Stimulated activated CD8-positive, alpha-beta memory T cell treated with anti-CD3 and anti-CD28 coated beads, Interleukin-15, amount 100 ng/mL, for 1 hour (primary cell): ENCODE data around the gene PARL.

ENCODE experiments used
- DNase-seq: peaks from one replicate; pipeline ENCODE4 v3.0.0-alpha.2; 2020; ENCODE audit warnings: low read depth

Gene PARL

GRCh38 chr3:183854318-183855035 lies 30.2 kb downstream of the PARL start:
- DNase-seq = no peak

- no peak for DNase-seq
These were observed 38.9 kb downstream of the PARL start for GRCh38 chr3:183845608-183846288.

GRCh38 chr3:183845090-183845489 lies 39.6 kb downstream of the PARL start:
- DNase-seq = no peak

DNA sequence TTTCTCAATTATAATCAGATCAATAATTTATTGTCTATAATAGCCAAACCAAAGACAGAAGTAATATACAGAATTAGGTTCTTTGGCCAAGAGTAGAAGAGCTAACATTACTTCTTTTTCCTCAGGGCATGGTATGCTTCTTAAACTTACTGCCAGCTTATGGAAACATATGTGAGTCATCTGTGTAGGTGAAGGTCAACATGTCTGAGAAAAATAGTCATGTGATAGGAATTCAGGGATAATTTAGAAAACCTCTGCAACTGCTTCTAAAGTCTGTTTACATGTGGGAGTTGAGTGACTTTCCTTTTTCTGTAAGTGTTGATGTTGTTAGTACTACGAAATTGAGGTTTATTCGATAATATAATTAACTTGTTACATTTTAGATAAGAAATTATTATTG lies 40.1 kb downstream of the PARL start:
- no peak for DNase-seq

- no peak for DNase-seq
These were observed 44.9 kb downstream of the PARL start for GRCh38 chr3:183839751-183840150.

- no peak for DNase-seq
These were observed 46.8 kb downstream of the PARL start for GRCh38 chr3:183837894-183838293.

- no peak for DNase-seq
These were observed 47.3 kb downstream of the PARL start for GRCh38 chr3:183837390-183837789.

GRCh38 chr3:183833516-183833915 lies 51.2 kb downstream of the PARL start:
- no peak for DNase-seq

DNA sequence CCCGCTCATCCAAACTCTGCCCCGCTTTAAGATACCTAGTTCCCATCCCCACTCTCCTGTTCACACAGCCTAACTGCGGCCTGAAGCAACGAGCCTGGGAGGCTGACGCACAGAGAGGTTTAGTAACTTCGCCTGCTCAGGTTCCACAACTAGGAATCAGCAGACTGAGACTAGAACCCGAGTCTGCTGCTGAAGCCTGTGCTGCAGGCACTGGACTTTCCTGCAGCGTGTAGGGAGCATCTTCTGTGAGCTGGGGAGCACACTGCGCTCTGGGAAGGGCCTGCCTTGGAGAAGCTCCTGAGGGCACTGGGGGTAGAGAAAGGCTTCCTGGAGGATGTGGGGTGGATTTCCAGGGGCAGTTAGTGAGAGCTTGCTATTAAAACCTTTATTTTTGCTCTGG lies 54.5 kb downstream of the PARL start:
- DNase-seq = no peak

GRCh38 chr3:183829466-183829865 lies 55.2 kb downstream of the PARL start:
- no peak for DNase-seq

DNA sequence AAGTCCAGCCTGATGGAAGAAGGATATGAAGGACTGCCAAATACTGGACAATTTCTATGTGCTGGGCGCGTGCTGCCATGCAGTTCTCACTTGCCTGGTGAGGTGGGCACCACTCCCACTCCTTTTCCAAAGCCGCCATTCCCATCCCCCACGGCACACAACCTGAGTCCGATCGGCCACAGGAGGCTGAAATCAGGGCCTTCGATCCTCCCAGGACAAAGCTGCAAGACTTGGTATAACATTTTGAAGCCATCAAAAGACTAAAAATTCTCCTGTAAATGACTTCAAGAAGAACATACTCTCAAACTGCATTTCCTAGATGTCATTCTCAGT lies 56.2 kb downstream of the PARL start:
- no peak for DNase-seq

DNA sequence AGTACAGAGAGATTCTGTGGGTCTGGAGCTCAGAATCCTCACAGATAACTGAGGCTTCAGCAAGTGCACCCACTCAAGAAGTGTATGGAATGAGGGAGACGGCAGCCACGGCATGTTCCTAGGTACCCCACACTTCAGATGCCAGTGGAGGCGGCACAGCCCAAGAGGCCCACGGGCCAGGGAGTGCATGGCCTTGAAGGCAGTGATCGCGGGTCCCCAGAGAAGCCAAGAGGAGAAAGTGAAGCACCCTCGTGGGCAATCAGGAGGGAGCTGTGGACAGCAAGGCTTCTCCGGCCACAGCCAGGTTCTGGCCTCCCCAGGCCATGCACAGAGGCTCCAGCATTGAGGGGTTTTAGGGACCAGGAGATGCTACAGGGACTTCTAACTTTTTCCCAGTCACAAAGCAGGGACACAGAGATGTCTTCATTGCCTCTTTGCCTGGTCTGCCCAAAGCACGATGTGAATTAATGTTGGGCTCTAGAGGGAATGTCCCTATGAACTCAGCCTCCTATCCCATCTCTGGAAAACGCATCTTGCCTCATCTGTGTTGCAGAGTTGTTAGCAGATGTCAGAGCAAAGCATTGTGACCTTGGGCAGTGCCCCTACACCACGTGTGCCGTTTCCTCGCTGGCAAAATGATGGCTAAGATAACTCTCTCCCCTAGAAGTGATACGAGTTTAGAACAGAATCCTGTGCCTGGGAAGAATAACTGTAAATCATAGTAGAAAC lies 56.7 kb downstream of the PARL start:
- DNase-seq = no peak

- DNase-seq = no peak
These were observed 58.0 kb downstream of the PARL start for GRCh38 chr3:183826448-183827250.

DNA sequence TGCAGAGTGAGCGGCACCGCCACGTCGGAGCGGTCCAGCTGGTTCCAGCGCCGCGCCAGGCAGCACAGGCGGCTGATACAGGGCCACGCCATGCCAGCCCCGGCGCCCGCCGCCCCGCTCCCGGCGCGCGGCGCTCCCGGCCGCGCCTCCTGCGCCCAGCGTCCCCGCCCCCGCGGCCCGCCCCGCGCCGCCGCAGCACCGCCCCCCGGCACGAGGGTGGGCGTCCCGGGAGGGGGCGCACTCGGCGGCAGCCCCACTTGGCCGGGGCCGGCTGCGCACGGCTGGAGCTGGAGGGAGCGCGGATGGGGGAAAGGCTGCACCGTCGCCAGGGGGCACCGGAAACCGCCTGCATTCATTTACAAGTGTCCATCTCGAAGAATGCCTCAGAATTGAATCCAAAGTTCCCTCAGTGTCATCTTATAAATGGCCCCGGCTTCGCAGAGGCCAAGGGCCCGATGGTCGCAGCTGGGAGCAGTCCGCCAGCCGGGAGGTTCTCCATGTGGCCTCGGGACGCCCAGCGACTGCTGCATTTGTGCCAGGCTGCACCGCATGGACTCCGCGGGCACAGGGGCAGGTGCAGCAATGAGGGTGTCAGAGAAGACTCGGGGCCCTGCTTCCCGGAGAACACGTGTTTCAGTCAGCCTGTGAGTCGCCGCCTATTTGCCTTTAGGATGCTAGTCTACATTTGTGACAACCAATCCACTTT lies 59.1 kb downstream of the PARL start, which contains the start of gene MAP6D1:
Gene MAP6D1 (minus strand): TSS at position 122 of the 706 bp plus-strand sequence. CDS start 30 bp downstream, at position 92.
- DNase-seq = no peak

GRCh38 chr3:183824761-183825455 lies 59.8 kb downstream of the PARL start:
- no peak for DNase-seq

DNA sequence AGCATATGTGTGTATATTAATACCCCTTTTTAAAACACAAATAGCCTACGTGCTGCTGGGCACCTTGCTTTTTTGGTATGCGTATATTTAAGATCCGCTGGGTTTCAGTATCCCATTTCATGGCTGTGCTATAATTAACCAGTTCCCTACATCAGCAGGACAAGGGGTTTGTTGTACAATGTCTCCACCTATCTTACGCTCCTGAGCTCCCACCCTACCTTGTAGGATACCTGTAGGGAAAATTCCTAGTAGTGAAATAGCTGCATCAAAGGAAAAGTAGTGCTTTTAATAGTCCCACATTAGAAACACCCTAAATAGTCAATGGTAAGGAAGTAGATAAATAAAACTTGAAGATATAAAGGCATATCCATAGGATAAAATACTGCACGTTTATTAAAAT lies 60.7 kb downstream of the PARL start:
- DNase-seq = no peak

GRCh38 chr3:183822631-183823030 lies 62.0 kb downstream of the PARL start:
- no peak for DNase-seq

- no peak for DNase-seq
These were observed 64.8 kb downstream of the PARL start for GRCh38 chr3:183819831-183820230.

DNA sequence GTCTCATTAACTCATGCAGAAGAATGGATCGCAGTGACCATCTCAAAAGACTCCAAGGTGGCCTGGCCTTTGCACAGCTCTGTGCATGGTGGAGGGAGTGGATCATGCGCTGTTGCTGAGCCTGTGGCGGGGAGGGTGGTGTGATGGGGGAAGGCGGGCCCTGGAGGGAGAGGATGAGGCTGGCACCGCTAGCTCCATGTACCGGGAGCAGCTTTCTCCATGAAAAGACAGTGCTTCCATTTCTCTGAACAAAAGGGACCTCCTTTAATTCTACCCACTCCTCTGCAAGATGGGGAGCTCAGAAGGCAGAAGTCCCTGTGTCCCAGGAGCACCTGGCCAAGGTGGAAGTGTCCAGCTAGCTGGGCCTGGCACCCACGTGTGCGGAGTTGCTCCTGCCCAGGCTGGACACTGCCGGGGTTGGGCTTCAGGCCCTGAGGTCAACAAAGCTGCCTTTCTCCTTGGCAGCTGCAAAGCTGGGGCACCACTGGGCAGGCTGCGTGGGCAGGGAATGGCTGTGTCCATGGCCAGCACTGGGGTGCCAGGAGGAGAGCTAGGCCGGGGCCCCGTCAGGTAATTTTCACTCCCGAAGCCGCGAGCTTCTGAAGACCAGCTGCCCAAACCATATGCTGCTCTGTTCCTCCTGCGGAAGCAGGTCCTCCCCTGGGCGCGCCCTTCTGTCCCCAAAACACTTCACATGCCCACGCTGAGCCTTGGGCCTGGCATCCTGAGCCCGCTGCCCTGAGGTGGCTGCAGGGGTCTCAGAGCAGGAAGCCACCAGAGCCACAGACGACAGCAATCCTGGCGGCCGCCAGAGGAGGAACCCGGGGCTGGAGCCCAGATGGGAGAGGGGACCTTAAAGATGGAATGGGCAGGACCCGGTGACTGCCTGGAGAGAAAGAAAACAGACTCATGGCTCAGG lies 65.7 kb downstream of the PARL start:
- no peak for DNase-seq

DNA sequence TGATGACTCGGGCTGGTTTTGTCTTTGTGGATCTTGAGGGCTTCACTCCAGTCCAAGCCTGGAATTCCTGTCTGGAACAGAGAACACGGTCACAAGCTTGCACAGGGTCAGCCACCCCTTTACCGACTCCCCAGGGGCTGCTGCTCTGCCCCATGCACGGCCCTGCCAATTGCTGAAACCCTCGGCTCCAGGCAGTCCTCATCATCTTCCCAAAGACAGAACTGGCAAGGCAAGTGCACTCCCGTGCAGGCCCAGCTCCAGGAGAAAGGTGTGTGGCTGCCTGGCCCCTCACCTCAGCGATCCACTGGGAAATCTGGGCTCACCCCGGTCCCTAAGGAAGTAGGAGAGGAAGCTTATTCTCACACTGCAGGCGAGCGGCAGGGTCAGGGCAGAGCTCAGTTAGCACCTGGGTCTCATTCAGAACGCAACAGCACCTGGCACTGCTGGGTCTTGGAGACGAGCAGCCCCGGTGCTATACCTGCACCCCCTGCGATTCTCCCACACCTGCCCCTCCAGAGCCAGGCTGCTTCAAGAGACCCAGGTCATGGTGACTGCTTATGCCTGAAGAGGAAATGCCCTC lies 66.5 kb downstream of the PARL start:
- DNase-seq = no peak
